ENCODE results near the gene DYNLT5. TPM values are rescaled to one million over a fixed set of nuclear protein-coding genes. Genes with fewer than 3 reads are reported as not detected.
"Not testable (repeated sequence)": the region's sequence is repeated elsewhere in the genome, so short reads cannot be mapped to it uniquely, and the experiment has no call there.

Gene DYNLT5
- 3.1 TPM for total RNA-seq

- DNase-seq (ENCODE audit: low spot score), result peak; percentile 46
Observed at GRCh38 chr1:66752000-66752592, at the start of gene DYNLT5. DYNLT5 (plus strand) TSS chr1:66752459; CDS start chr1:66754659, 2,200 bp downstream.

GRCh38 chr1:66704177-66704875 lies 47.9 kb upstream of the DYNLT5 start:
- no peak for DNase-seq (ENCODE audit: low spot score)

GRCh38 chr1:66705110-66705509 lies 47.1 kb upstream of the DYNLT5 start:
- no peak for DNase-seq (ENCODE audit: low spot score)

GRCh38 chr1:66711420-66711819 lies 40.8 kb upstream of the DYNLT5 start:
- DNase-seq (ENCODE audit: low spot score), result no peak

GRCh38 chr1:66712839-66713238 lies 39.4 kb upstream of the DYNLT5 start:
- DNase-seq (ENCODE audit: low spot score), result no peak

- no peak for DNase-seq (ENCODE audit: low spot score)
Observed at GRCh38 chr1:66723985-66724384, 28.3 kb upstream of the DYNLT5 start.

GRCh38 chr1:66725885-66726665 lies 26.2 kb upstream of the DYNLT5 start:
- peak; percentile 46 for DNase-seq (ENCODE audit: low spot score)

GRCh38 chr1:66728021-66728420 lies 24.2 kb upstream of the DYNLT5 start:
- no peak for DNase-seq (ENCODE audit: low spot score)

GRCh38 chr1:66728716-66729115 lies 23.5 kb upstream of the DYNLT5 start:
- DNase-seq (ENCODE audit: low spot score), result not testable (repeated sequence)

- DNase-seq (ENCODE audit: low spot score), result no peak
Observed at GRCh38 chr1:66729119-66729518, 23.1 kb upstream of the DYNLT5 start.

- DNase-seq (ENCODE audit: low spot score), result no peak
Observed at GRCh38 chr1:66729523-66729922, 22.7 kb upstream of the DYNLT5 start.

- DNase-seq (ENCODE audit: low spot score), result no peak
Observed at GRCh38 chr1:66730462-66730861, 21.8 kb upstream of the DYNLT5 start.

- DNase-seq (ENCODE audit: low spot score), result no peak
Observed at GRCh38 chr1:66731170-66731865, 20.9 kb upstream of the DYNLT5 start.

- no peak for DNase-seq (ENCODE audit: low spot score)
Observed at GRCh38 chr1:66732407-66733166, 19.7 kb upstream of the DYNLT5 start.

- DNase-seq (ENCODE audit: low spot score), result no peak
Observed at GRCh38 chr1:66733348-66734017, 18.8 kb upstream of the DYNLT5 start.

GRCh38 chr1:66734531-66734930 lies 17.7 kb upstream of the DYNLT5 start:
- not testable (repeated sequence) for DNase-seq (ENCODE audit: low spot score)

GRCh38 chr1:66737836-66738235 lies 14.4 kb upstream of the DYNLT5 start:
- no peak for DNase-seq (ENCODE audit: low spot score)

- no peak for DNase-seq (ENCODE audit: low spot score)
Observed at GRCh38 chr1:66739401-66740157, 12.7 kb upstream of the DYNLT5 start.

- DNase-seq (ENCODE audit: low spot score), result no peak
Observed at GRCh38 chr1:66745451-66745850, 6.8 kb upstream of the DYNLT5 start.

- DNase-seq (ENCODE audit: low spot score), result no peak
Observed at GRCh38 chr1:66747501-66747900, 4.8 kb upstream of the DYNLT5 start.

Measured in ureter (tissue), 1 donor.